OCI-LY1 (cell line): ENCODE data around the gene SOX30.

Experiments used
- CTCF ChIP-seq: fragments of 200-600 bp; sonication (generic), shearing (Covaris generic); IDR thresholded peaks from 2 replicates; pipeline ENCODE4 v1.5.1; 2017; ENCODE audit warnings: mild to moderate bottlenecking, antibody characterized with exemption, low read length, moderate library complexity, mixed read lengths
- EZH2 ChIP-seq: fragments of 200-600 bp; sonication (generic), shearing (Covaris generic); IDR thresholded peaks from 2 replicates; pipeline ENCODE4 v1.8.0; 2017; ENCODE audit warnings: borderline replicate concordance, mixed run types, mild to moderate bottlenecking, antibody characterized with exemption, low read length, moderate library complexity, mixed read lengths

GRCh38 chr5:157689942-157690689 is 37.9 kb upstream of the SOX30 start:
- TF ChIP-seq CTCF, result peak; percentile 51; the same call in 1 of the 2 replicates
- no peak for TF ChIP-seq EZH2
